GM18951 (cell line): ENCODE results near the gene RSPO4.

ENCODE experiments used
- POLR2A ChIP-seq: IDR thresholded peaks from 4 replicates; pipeline ENCODE4 v1.6.1; 2011; ENCODE audit warnings: mild to moderate bottlenecking; ENCODE audit not compliant: insufficient read length, insufficient read depth; ENCODE audit errors: extremely low read depth
- in situ Hi-C: fragments of 300-500 bp; cut with MboI; formaldehyde crosslinking; loops from one replicate; pipeline ENCODE4 v1.12.0; 2022; ENCODE audit warnings: low sequenced_read_pairs, mixed read lengths, inconsistent platforms; ENCODE audit not compliant: unreplicated experiment

Gene RSPO4

DNA sequence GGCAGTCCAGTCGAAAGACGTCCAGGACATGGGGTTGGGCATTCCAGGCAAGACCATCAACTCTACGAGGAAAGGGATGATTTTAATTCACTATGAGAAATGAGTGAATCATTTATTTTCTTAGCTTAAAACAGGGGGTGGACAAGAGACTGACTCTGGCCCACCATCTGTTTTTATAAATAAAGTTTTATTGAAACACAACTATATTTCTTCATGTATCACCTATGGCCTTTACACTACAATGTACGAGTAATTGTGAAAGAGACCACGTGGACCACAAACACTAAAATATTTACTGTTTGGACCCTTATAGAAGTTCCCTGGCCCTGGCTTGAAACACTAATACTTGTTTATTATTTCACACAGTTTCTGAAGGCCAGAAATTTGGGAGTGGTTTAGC is 15.6 kb upstream of the RSPO4 start:
- TF ChIP-seq POLR2A: no peak
- in situ Hi-C loops: no loop called here

DNA sequence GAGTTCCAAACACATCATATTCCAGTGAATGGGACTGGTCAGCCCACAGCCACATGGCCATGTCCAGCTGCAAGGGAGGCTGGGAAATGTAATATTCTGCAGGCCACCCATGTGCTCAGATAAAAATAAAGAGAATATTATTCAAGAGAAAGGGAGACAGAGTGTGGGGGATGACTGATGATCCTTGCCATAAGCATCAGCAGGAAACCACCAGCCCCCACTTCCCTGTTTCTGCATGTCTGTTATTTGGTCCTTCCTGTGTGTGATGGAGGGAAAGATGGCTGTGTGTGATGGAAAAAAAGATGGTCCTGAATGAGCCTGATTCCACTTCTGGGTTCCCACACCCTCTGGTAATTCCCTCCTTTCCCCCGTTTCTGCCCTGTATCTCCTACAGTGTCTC is 13.1 kb upstream of the RSPO4 start:
- in situ Hi-C loops: no loop called here
- TF ChIP-seq POLR2A: no peak

DNA sequence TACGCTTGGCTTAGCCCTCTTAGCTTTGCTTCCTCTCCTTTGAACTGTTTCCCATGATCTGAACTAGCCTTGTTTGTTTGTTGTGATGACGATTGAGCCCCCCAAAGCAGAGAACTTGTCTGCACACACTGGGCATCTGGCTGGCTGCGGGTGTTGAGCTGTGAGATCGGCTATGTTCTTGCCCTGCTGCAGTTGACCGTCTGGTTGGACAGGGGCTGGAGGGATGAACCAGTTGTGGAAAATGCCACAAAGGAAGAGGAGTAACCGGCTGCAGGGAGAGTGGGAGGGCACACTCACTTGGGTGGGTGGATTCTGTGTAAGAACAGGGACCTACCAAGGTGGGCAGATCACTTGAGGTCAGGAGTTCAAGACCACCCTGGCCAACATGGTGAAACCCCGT is 12.4 kb upstream of the RSPO4 start:
- TF ChIP-seq POLR2A: no peak
- in situ Hi-C loops: no loop called here

DNA sequence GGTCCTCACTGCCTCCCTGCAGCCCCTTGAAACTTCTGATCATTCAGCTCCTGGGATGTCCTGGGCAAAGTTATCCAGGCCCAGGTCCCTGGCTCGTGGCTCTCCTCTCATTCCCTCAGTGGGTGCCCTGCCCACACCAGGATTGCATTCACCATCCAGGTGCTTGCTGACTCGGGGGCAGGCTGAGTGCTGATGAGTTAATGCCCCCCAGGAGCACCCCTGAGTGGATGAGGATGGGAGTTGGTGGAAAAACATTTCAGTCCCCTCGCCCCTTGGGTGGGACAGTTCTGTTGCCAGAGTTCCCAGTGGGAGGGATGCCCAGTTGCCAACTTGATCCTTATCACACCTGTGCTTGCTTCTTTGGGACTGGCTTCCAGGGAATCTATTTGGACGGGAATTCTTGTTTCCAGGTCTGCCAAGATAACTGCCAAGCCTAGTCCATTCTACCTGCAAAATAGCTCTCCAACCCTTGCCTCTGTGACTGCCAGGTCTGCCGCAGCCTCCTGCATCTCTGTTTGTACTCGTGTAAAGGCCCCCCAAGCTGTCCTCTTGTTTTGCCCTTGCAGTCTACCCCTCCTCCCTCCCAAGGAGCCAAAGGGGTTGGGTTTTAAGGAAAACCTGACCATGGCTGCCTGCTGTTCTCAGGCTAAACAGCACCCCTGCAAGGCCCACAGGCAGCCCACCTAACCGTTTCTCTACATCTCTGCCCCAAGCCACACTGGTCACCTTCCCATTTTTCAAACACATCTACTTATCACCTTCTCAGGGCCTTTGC is 11.6 kb upstream of the RSPO4 start:
- in situ Hi-C loops: no loop called here
- TF ChIP-seq POLR2A: no peak

DNA sequence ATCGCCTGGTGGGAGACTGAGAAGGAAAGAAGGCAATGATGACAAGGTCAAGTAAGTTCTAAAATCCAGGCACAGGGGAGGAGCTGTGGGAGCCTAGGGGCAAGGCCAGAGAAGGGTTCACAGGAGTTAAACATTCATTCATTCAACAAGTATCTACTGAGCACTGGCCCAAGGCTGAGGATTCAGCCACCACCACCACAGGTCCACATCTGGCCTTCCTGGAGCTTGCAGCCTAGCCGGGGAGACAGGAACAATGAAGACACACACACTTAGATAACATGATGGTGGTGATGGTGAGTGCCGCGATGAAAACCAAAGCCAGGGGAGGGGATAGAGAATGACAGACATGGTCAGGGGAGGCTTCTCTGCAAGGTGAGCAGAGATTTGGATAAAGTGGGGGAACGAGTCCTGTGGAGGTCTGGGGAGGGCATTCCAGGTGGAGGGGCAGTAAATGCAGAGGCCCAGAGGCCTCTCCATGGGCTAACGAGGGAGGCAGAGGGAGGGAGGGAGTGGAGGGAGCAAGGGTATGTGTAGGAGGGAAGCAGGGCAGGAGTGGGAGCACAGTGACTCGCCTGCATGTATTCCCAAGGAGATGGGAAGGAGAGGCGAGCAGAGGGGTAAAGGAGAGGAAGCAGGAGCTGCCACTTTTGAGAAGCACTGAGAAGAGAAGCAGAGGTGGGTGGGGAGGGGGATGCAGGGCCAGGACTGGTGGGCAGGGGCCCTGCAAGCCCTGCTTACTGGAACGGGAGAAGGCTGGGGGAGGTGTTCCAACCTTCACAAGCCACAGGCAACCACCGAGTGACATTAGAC is 10.5 kb upstream of the RSPO4 start:
- TF ChIP-seq POLR2A: no peak
- in situ Hi-C loops: no loop called here

DNA sequence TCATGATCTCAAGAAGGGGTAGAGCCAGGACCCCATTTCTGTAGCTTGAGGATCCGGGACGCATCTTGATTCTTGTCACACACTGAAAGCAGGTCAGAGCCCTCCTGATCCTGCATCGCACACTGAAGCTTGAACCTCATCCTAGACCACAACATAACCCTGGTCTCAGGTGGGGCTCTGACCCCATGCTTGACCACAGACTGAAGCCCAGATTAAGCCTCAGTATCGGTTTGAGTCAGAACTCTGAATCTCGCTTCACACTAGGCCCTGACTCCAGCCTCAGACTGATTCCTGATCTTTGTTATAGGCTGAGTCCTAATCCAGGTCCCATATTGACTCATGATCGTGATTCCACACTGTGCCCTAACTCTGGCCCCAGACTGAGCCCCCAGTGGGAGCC is 8.5 kb upstream of the RSPO4 start:
- no peak for TF ChIP-seq POLR2A
- in situ Hi-C loops: no loop called here

DNA sequence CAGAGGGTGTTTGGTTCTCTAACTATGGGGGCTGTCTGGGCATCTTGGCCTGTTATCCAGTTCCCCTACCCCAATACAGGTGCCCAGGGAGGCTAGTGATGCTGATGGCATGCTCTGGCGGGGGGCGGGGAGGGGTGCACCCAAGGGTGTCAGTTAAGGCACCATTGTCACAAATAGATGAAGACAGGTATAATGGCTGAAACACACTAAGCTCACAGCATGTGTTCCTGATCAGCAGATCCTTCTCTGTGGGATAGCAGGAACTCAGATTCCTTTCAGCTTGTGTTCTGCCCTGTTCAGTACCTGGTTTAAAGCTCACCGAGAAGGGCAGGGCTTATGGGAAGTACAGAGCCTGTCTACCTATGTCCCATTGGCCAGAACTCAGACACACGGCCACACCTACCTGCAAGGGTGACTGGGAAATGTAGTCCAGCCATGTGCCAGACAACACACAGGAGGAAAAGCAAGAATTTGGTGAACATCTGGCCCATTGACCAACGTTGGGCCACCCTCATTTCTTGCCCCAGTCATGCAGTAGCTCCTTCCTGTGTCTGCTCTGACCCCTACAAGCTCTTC is 3.4 kb upstream of the RSPO4 start:
- no peak for TF ChIP-seq POLR2A
- in situ Hi-C loops: no loop called here

DNA sequence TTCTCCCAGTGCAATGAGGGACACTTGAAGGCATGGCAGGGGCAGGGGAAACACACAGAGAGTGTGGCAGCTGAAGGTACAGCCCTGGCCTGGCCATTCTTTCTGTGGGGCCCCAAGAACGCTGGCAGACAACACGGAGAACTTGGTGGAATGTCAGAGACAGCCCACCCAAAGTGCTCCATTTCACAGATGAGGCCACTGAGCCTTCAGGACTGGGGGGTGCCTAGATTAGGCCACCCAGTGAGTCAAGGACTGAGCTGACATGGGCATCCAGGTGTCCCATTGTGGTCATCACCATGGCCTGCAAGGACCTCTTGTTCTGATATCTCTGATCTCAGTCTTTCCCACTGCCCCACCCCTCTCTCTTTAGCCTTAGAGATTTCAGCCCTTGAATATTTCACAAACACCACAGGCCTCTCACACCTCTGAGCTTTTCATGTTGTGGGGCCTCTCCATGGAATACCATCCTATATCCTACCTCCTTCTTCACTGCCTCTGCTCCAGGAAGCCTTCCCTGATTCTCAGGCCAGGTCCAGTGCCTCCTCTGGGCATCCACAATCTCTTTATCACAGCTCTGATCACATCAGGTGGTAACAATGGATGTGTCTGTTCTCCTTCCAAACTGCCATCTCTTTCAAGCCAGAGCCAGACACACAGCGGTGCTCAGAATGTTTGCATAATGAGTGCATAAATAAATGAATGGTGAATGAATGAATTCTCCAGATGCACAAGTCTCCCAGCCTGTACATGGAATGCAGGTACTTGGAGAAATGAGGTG is 2.0 kb upstream of the RSPO4 start:
- no peak for TF ChIP-seq POLR2A
- in situ Hi-C loops: no loop called here

DNA sequence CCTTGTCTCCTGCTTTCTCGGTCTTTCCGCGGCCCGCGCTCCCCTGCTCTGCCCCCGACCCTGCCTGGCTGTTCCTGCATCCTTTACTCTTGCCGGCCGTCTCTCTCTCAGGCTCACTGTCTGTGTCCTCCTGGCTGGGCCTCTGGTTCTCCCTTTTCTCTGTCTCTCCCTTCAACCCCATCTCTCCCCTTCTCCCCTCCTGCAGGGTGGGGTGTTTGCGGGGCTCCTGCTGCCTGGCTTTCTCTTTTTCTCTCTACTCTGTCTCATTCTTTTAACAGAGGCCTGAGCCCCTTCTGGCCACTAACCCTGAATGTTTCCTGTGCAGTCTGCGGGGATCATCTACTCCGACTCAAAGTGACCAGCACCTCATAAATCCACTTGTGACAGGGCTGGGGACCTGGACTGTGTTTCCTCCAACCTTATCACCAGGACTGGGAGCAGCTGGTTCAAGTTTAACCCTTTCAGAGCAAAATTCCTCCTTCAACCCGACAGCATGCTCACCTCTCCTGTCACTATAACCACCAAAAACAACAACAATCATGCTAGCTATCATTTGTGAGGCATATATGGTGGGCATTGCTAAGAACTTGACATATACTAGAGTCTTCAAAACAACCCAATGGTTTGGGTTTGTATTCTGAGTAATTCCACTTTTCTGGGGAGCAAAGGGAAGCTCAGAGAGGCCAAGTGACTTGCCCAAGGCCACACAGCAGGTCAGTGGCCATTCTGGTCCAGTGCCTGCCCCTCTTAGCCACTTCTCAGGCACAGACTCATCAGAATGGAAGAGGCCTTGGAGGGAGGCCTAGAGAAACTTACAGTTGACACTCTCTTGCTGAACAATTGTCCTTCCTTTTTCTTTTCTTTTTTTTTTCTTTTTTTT is 811 bp upstream of the RSPO4 start:
- in situ Hi-C loops: no loop called here

DNA sequence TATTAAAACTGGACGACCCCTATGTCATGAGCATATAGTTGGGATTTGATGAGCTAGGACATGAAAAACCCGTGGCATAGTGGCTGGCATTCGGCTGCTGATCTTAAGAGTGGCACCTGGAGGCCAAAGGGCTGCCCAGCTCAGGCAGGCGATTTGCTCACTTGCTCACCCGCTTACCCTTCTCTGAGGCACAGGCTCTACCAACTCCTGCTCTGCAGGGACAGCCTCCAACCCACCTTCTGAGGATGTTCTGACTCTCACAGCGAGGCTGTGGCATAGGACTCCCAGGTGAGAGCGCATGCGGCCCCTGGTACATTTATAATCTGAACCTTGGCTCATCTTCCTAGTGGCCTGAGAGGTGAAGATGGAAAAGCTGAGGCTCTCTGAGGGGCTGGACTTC is 995 bp downstream of the RSPO4 start:
- in situ Hi-C loops: no loop called here
- TF ChIP-seq POLR2A: no peak

More for the DNA sequence above, 811 bp upstream of the RSPO4 start:
- no peak for TF ChIP-seq POLR2A

DNA sequence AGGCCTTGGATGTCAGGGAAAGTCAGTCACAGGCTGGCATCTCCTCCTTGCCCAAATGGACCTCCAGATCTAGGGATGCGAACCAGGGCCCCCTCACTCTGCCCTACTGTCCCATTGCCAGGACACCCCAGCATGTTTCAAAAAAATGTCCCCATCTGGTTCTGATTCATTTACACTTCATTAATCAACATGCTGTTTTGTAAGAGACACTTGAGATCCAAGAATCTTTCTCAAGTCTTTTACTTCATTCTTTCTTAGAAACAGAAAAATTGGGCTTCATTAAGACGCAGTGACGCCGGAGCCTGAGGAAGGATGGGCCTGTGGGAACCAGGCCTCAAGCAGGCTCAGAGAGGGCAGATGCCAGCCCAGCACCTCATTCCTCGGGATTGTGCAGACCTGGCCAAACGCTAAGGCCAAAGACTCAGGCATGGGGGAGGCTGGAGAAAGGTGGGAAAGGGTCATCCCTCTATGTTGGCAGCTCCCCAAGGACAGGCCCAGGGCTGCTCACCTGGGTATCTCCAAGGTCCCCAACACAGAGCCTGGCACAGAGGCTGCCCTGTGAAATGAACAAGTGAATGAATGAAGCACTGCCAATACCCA is 3.8 kb downstream of the RSPO4 start:
- TF ChIP-seq POLR2A: no peak
- in situ Hi-C loops: no loop called here

DNA sequence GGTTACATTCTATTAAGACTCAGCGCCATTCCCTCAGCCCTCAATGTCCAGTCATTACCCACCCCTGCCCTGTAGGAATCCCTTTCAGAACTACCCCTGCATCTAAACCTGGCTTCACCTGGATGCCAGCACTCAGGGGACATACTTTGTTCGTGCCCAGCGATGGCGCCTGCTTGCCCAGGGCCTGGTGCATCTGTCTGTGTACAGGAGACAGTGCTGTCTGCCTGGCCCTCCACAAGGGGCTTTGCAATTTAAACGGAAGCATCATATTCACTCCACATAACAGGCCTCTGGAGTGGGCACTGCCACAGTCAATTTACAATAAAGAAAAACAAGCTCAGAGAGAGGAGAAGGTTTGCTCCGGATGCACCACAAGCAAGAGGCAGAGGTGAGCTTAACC is 4.6 kb downstream of the RSPO4 start:
- TF ChIP-seq POLR2A: no peak
- in situ Hi-C loops: no loop called here
